B cell (primary cell): ENCODE results near the gene PHACTR3. TPM values are rescaled to one million over a fixed set of nuclear protein-coding genes. Genes with fewer than 3 reads are reported as not detected.

Experiments used
- ATAC-seq: fragments of 200-7000 bp; cut with Tn5 transposase; one replicate; pipeline ENCODE4 v1.10.0; 2021; ENCODE audit warnings: low read depth, mild to moderate bottlenecking, moderate number of reproducible peaks, moderate library complexity
- CTCF ChIA-PET: fragments of 350-600 bp; sonication (Branson Sonifier 250); formaldehyde crosslinking; loops from one replicate; lab custom pipeline; 2021; ENCODE audit warnings: antibody characterized with exemption, inconsistent platforms; lab: Charles Lee
- POLR2A ChIA-PET: fragments of 350-600 bp; sonication (Branson Sonifier 250); formaldehyde crosslinking; loops from one replicate; lab custom pipeline; 2021; ENCODE audit warnings: antibody characterized with exemption; lab: Charles Lee
- DNase-seq: peaks from one replicate; pipeline ENCODE4 v3.0.0; 2013
- H2AFZ ChIP-seq: 2 replicates; pipeline ENCODE4 v1.6.1; 2012; ENCODE audit warnings: mild to moderate bottlenecking, low read depth, low read length; ENCODE audit not compliant: insufficient read depth, poor library complexity, severe bottlenecking
- H3K27ac ChIP-seq, 2 donors: 1 replicate in 1 of 2; 2 replicates in 1 of 2; pipeline ENCODE4 v1.5.1; 2012 to 2013; ENCODE audit warnings: low read length in 2 of 2, mild to moderate bottlenecking in 2 of 2, moderate library complexity in 1 of 2
- H3K27me3 ChIP-seq, 4 experiments: fragments of 200-600 bp in 1 of 4; sonication (generic) in 1 of 4; replicated peaks in 1 of 4; 1 replicate in 2 of 4; 2 replicates in 2 of 4; pipeline versions ENCODE4 v1.6.1 to v1.7.0; 2013 to 2016; ENCODE audit warnings: low read length in 3 of 4, mild to moderate bottlenecking in 2 of 4, mixed read lengths in 1 of 4, moderate library complexity in 1 of 4; ENCODE audit not compliant: insufficient read depth in 4 of 4, control insufficient read depth in 3 of 4; ENCODE audit errors: control extremely low read depth in 1 of 4
- H3K36me3 ChIP-seq, 2 experiments: replicated peaks in 1 of 2; 1 replicate in 1 of 2; 2 replicates in 1 of 2; pipeline versions ENCODE4 v1.6.1 to v1.7.1; 2013; ENCODE audit warnings: low read length in 1 of 2; ENCODE audit not compliant: insufficient read depth in 2 of 2, control insufficient read depth in 1 of 2; ENCODE audit errors: control extremely low read depth in 1 of 2, extremely low read depth in 1 of 2
- H3K4me1 ChIP-seq, 2 donors: fragments of 200-600 bp in 1 of 2; sonication (generic) in 1 of 2; 1 replicate in 1 of 2; 2 replicates in 1 of 2; pipeline versions ENCODE4 v1.5.1 to v1.6.1; 2013 to 2017; ENCODE audit warnings: low read length in 2 of 2; ENCODE audit not compliant: control insufficient read depth in 2 of 2, insufficient read depth in 2 of 2
- H3K4me2 ChIP-seq: replicated peaks from 2 replicates; pipeline ENCODE3; 2012; ENCODE audit warnings: mild to moderate bottlenecking, low read depth, low read length; ENCODE audit not compliant: poor library complexity, severe bottlenecking
- H3K4me3 ChIP-seq, 5 experiments: fragments of 200-600 bp in 1 of 5; sonication (generic) in 1 of 5; 1 replicate in 3 of 5; 2 replicates in 2 of 5; pipeline versions ENCODE4 v1.5.1 to v1.7.0; 2011 to 2016; ENCODE audit warnings: low read length in 4 of 5, mild to moderate bottlenecking in 4 of 5, low read depth in 2 of 5, control low read depth in 1 of 5, moderate library complexity in 1 of 5; ENCODE audit not compliant: insufficient read depth in 1 of 5; ENCODE audit errors: control extremely low read depth in 1 of 5, extremely low read depth in 1 of 5
- H3K79me2 ChIP-seq: fragments of 200-600 bp; sonication (generic); one replicate; pipeline ENCODE4 v1.6.0; 2016; ENCODE audit warnings: low read length; ENCODE audit not compliant: control insufficient read depth, insufficient read depth
- H3K9ac ChIP-seq: fragments of 200-600 bp; sonication (generic); 2 replicates; pipeline ENCODE4 v1.6.1; 2017; ENCODE audit warnings: mild to moderate bottlenecking, low read length, moderate library complexity
- H3K9me3 ChIP-seq, 3 donors: one replicate each; pipeline versions ENCODE4 v1.6.1 to v1.7.1; 2013; ENCODE audit warnings: low read length in 2 of 3; ENCODE audit not compliant: control insufficient read depth in 2 of 3, insufficient read depth in 1 of 3; ENCODE audit errors: control extremely low read depth in 1 of 3
- H4K20me1 ChIP-seq: 2 replicates; pipeline ENCODE4 v1.6.0; 2012; ENCODE audit warnings: mild to moderate bottlenecking, low read length; ENCODE audit not compliant: insufficient read depth, control insufficient read depth, poor library complexity, severe bottlenecking
- H3K27ac Mint-ChIP-seq: one replicate; pipeline ENCODE4 v1.8.0; 2021; ENCODE audit warnings: mixed read lengths
- H3K27me3 Mint-ChIP-seq: one replicate; pipeline ENCODE4 v1.8.0; 2021; ENCODE audit warnings: mixed read lengths
- H3K4me1 Mint-ChIP-seq: one replicate; pipeline ENCODE4 v1.8.0; 2021; ENCODE audit warnings: mixed read lengths
- H3K4me3 Mint-ChIP-seq: one replicate; pipeline ENCODE4 v1.8.0; 2021; ENCODE audit warnings: mixed read lengths
- H3K9me3 Mint-ChIP-seq: one replicate; pipeline ENCODE4 v1.8.0; 2022; ENCODE audit warnings: mixed read lengths; ENCODE audit not compliant: insufficient read depth
- EZH2 ChIP-seq: IDR thresholded peaks from 2 replicates; pipeline ENCODE4 v1.6.1; 2012; ENCODE audit warnings: borderline replicate concordance, low read depth, mild to moderate bottlenecking, moderate library complexity, low read length; ENCODE audit not compliant: insufficient read depth, poor library complexity, severe bottlenecking
- WGBS: methylation state at CpG from one replicate; pipeline ENCODE4 v1.1.5; 2013; ENCODE audit warnings: missing lambda C conversion rate; ENCODE audit not compliant: insufficient coverage; 5-methylcytosine and 5-hydroxymethylcytosine counted together
- intact Hi-C: fragments of 100-400 bp; cut with micrococcal nuclease; formaldehyde crosslinking; loops from one replicate; pipeline ENCODE4 v1.10.0; 2022
- polyA plus RNA-seq: library from polyadenylated mRNA; depleted of rRNA; stranded (reverse); fragments of >200 nt; gene quantifications from 2 replicates; pipeline ENCODE4 v1.2.3, GENCODE V29; 2012
- total RNA-seq, 2 donors: library from RNA; stranded (reverse); fragments of 120-200 nt in 1 of 2; gene quantifications; 1 replicate in 1 of 2; 2 replicates in 1 of 2; pipeline versions ENCODE4 v1.2.3 to v1.2.4, GENCODE V29; 2013 to 2022
- TF ChIP-seq, protein P1 (sequence below): fragments of 200-600 bp; IDR thresholded peaks from one replicate; pipeline ENCODE4 v1.8.0; 2022; ENCODE audit warnings: antibody characterized with exemption, mild to moderate bottlenecking

The PHACTR3 gene
- total and polyA plus RNA-seq, 2 donors (not counting 1 experiment from before 2014, with no cell fraction given), result not detected

DNA sequence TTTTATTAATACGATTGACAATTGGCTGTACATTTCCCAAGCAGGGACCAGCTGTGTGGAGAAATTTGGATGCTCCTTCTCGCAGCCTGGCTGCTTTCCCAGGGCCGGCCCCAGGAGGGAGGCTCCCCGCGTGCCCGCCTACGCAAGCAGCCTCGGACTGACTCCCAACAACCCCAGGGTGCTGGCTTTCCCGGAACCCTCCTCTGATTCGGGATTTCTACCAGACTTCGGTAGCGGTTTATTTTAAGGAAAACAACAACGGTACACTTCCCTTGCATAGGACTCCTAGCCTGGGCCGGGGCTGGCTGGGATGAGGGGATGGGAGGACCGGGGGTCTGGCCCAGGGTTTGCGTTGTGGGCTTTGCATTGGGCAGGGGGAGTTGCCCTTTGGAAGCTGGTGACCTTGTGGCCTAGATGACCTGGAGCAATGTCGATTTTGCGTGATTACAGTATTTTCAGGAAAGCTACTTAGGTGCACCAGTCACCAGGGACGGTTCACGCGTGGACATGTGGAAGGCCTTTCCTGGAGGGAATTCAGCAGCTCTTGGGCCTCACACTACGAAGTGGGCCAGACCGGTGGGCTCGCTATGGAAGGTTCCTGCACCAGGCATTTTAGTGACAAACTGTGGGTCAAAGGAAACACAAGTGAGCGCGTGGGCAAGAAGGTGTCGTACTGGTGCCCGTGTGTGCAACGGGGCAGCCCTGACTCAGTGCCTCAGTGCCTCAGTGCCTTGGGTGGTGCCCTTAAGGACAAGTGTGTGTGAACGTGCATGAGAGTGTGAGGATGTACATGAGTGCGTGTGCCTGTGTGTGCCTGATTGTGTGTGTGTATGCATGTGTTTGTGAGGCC, 20.7 kb upstream of the PHACTR3 start:
- Mint-ChIP-seq H3K4me3 (no peak overlapping the region), H3K27me3 (peaks cover 13% of the 10 kb centered on the region), H3K27ac (no peak overlapping the region), H3K4me1 (no peaks in the 10 kb centered on the region), H3K9me3 (no peaks in the 10 kb centered on the region)
- WGBS, result 88% methylated on average over 30 of the region's 31 CpGs
- TF ChIP-seq, protein P1, sequence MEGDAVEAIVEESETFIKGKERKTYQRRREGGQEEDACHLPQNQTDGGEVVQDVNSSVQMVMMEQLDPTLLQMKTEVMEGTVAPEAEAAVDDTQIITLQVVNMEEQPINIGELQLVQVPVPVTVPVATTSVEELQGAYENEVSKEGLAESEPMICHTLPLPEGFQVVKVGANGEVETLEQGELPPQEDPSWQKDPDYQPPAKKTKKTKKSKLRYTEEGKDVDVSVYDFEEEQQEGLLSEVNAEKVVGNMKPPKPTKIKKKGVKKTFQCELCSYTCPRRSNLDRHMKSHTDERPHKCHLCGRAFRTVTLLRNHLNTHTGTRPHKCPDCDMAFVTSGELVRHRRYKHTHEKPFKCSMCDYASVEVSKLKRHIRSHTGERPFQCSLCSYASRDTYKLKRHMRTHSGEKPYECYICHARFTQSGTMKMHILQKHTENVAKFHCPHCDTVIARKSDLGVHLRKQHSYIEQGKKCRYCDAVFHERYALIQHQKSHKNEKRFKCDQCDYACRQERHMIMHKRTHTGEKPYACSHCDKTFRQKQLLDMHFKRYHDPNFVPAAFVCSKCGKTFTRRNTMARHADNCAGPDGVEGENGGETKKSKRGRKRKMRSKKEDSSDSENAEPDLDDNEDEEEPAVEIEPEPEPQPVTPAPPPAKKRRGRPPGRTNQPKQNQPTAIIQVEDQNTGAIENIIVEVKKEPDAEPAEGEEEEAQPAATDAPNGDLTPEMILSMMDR, result no peak
- no peak for TF ChIP-seq EZH2
- no peak overlapping the region for H3K4me3 ChIP-seq
- H3K27ac ChIP-seq, result no peak overlapping the region
- H3K9ac ChIP-seq, result no peak overlapping the region
- H3K9me3 ChIP-seq, result peaks cover 0 to 5% (median 0%) of the 10 kb centered on the region in 3 donors
- ATAC-seq, result no peak
- ChIA-PET POLR2A (no interaction called here), CTCF (interaction anchor here (1.5 to 5.0 kb wide), 2 partner anchors 11 to 13 kb away, joined by 3 to 26 read pairs; no protein-coding TSS in a partner anchor)
- H3K79me2 ChIP-seq, result no peaks in the 10 kb centered on the region
- H4K20me1 ChIP-seq, result no peaks in the 10 kb centered on the region
- H3K36me3 ChIP-seq, result no peaks in the 10 kb centered on the region
- no peak overlapping the region for H3K4me2 ChIP-seq
- no peak for DNase-seq
- intact Hi-C loops, result no loop called here
- no peak overlapping the region for H2AFZ ChIP-seq
- peaks cover 0 to 1% (median 0%) of the 10 kb centered on the region in 4 experiments for H3K27me3 ChIP-seq
- no peaks in the 10 kb centered on the region for H3K4me1 ChIP-seq
